K562 (cell line): ENCODE measurements around the gene NBPF20.
"Not testable (repeated sequence)": the region's sequence is repeated elsewhere in the genome, so short reads cannot be mapped to it uniquely, and the experiment has no call there.

Source experiments
- HMG20A ChIP-seq: fragments of 450-650 bp; formaldehyde crosslinking; conservative IDR thresholded peaks from 2 replicates; pipeline ENCODE4 v1.4.0; 2020; ENCODE audit warnings: mild to moderate bottlenecking, mixed read lengths
- MAFK ChIP-seq: IDR thresholded peaks from 2 replicates; pipeline ENCODE4 v1.6.1; 2011; ENCODE audit warnings: low read length, improper control_type of control experiment
- TCF7L2 ChIP-seq: fragments of 150-350 bp; IDR thresholded peaks from 2 replicates; pipeline ENCODE4 v1.6.1; 2016; ENCODE audit warnings: low read depth, mild to moderate bottlenecking, low read length, moderate library complexity
- ZBTB7A ChIP-seq: IDR thresholded peaks from 2 replicates; pipeline ENCODE4 v1.6.1; 2011; ENCODE audit warnings: low read depth, mild to moderate bottlenecking, low read length, moderate library complexity, borderline replicate concordance; ENCODE audit not compliant: control insufficient read depth
- TF ChIP-seq, protein P1 (sequence below): IDR thresholded peaks from 2 replicates; pipeline ENCODE4 v1.6.1; 2011; ENCODE audit warnings: borderline replicate concordance, low read depth, mild to moderate bottlenecking, moderate library complexity, low read length; ENCODE audit not compliant: insufficient read depth, poor library complexity, severe bottlenecking
- TF ChIP-seq, protein P2 (sequence below), 2 experiments: fragments of 200-800 bp in 1 of 2; sonication (Bioruptor generic) in 1 of 2; sonication (generic) in 1 of 2; formaldehyde crosslinking in 1 of 2; IDR thresholded peaks in 1 of 2; conservative IDR thresholded peaks in 1 of 2; 2 replicates each; pipeline versions ENCODE4 v1.5.0 to v1.6.1; 2016 to 2020; ENCODE audit warnings: missing compliant biosample characterization in 1 of 2, missing genetic modification characterization in 1 of 2, missing genetic modification reagents in 1 of 2
- TF ChIP-seq, protein P3 (sequence below): fragments of 450-650 bp; formaldehyde crosslinking; IDR thresholded peaks from 2 replicates; pipeline ENCODE4 v1.4.0; 2022; ENCODE audit warnings: missing genetic modification characterization
- TF ChIP-seq, protein P4 (sequence below), 3 experiments: IDR thresholded peaks in 2 of 3; conservative IDR thresholded peaks in 1 of 3; 2 replicates each; pipeline ENCODE4 v1.5.1; 2011 to 2012; ENCODE audit warnings: low read length in 3 of 3, mild to moderate bottlenecking in 3 of 3, control low read depth in 2 of 3, improper control_type of control experiment in 1 of 3, inconsistent platforms in 1 of 3, low read depth in 1 of 3, mixed read lengths in 1 of 3, moderate library complexity in 1 of 3; ENCODE audit not compliant: insufficient read depth in 2 of 3

DNA sequence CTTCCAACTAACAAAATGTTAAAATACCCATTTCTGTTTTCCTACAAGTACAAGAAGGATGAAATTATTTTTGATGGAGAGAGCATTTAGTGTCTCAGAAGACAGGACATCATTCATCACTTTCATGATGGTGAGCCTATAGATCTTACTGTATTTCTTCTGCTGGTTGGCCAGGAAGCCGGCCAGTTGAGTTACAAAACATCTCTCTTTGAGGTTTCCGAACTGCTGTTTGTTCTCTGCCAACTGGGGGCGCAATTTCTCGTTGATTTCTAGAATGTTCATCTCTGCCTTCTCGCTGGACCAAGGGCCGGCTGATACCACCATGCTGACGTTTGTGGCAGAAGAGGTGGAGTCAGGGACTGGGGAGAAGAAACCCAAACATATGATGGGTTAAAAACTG, 20.5 kb downstream of the NBPF20 start:
- not testable (repeated sequence) for TF ChIP-seq MAFK; ZBTB7A; HMG20A (CRISPR knock-in tag); TCF7L2
- TF ChIP-seq, protein P1, sequence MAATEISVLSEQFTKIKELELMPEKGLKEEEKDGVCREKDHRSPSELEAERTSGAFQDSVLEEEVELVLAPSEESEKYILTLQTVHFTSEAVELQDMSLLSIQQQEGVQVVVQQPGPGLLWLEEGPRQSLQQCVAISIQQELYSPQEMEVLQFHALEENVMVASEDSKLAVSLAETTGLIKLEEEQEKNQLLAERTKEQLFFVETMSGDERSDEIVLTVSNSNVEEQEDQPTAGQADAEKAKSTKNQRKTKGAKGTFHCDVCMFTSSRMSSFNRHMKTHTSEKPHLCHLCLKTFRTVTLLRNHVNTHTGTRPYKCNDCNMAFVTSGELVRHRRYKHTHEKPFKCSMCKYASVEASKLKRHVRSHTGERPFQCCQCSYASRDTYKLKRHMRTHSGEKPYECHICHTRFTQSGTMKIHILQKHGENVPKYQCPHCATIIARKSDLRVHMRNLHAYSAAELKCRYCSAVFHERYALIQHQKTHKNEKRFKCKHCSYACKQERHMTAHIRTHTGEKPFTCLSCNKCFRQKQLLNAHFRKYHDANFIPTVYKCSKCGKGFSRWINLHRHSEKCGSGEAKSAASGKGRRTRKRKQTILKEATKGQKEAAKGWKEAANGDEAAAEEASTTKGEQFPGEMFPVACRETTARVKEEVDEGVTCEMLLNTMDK: not testable (repeated sequence)
- TF ChIP-seq, protein P2, sequence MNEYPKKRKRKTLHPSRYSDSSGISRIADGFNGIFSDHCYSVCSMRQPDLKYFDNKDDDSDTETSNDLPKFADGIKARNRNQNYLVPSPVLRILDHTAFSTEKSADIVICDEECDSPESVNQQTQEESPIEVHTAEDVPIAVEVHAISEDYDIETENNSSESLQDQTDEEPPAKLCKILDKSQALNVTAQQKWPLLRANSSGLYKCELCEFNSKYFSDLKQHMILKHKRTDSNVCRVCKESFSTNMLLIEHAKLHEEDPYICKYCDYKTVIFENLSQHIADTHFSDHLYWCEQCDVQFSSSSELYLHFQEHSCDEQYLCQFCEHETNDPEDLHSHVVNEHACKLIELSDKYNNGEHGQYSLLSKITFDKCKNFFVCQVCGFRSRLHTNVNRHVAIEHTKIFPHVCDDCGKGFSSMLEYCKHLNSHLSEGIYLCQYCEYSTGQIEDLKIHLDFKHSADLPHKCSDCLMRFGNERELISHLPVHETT (CRISPR knock-in tag; conservative IDR thresholded peaks at IDR 0.05 in 1 of 2, IDR thresholded peaks at IDR 0.05 in 1 of 2): not testable (repeated sequence)
- TF ChIP-seq, protein P3, sequence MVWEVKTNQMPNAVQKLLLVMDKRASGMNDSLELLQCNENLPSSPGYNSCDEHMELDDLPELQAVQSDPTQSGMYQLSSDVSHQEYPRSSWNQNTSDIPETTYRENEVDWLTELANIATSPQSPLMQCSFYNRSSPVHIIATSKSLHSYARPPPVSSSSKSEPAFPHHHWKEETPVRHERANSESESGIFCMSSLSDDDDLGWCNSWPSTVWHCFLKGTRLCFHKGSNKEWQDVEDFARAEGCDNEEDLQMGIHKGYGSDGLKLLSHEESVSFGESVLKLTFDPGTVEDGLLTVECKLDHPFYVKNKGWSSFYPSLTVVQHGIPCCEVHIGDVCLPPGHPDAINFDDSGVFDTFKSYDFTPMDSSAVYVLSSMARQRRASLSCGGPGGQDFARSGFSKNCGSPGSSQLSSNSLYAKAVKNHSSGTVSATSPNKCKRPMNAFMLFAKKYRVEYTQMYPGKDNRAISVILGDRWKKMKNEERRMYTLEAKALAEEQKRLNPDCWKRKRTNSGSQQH (CRISPR knock-in tag): not testable (repeated sequence)
- TF ChIP-seq, protein P4, sequence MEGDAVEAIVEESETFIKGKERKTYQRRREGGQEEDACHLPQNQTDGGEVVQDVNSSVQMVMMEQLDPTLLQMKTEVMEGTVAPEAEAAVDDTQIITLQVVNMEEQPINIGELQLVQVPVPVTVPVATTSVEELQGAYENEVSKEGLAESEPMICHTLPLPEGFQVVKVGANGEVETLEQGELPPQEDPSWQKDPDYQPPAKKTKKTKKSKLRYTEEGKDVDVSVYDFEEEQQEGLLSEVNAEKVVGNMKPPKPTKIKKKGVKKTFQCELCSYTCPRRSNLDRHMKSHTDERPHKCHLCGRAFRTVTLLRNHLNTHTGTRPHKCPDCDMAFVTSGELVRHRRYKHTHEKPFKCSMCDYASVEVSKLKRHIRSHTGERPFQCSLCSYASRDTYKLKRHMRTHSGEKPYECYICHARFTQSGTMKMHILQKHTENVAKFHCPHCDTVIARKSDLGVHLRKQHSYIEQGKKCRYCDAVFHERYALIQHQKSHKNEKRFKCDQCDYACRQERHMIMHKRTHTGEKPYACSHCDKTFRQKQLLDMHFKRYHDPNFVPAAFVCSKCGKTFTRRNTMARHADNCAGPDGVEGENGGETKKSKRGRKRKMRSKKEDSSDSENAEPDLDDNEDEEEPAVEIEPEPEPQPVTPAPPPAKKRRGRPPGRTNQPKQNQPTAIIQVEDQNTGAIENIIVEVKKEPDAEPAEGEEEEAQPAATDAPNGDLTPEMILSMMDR (IDR thresholded peaks at IDR 0.05 in 2 of 3, conservative IDR thresholded peaks at IDR 0.05 in 1 of 3; ENCODE audit: insufficient read depth in 2 of 3, low read depth in 1 of 3, low read length in 3 of 3): 0 out of 6 replicates have a peak, but pooled peaks of 1 of the 3 experiments have one; percentile 10
